H1 (cell line): ENCODE data around the gene ZIM2. TPM values are rescaled to one million over a fixed set of nuclear protein-coding genes. Genes with fewer than 3 reads are reported as not detected.

Experiments
- CTCF ChIA-PET: fragments of 300-600 bp; sonication (Branson Sonifier 250); formaldehyde crosslinking; loops from one replicate; lab custom pipeline; 2021; ENCODE audit not compliant: partially characterized antibody; lab: Charles Lee
- POLR2A ChIA-PET: fragments of 300-600 bp; sonication (Branson Sonifier 250); formaldehyde crosslinking; loops from one replicate; lab custom pipeline; 2021; ENCODE audit warnings: inconsistent platforms; ENCODE audit not compliant: partially characterized antibody; lab: Charles Lee
- DNase-seq, 2 experiments: peaks; one replicate each; pipeline versions ENCODE4 v3.0.0 to v3.0.0-alpha.2; 2010 to 2022; ENCODE audit warnings: low spot score in 2 of 2, low read depth in 1 of 2, mixed read lengths in 1 of 2
- FAIRE-seq: peaks from 2 replicates; lab custom pipeline; 2011; peaks lifted over from hg19 to GRCh38; lab: Jason Lieb, UNC
- H2AFZ ChIP-seq: 2 replicates; pipeline ENCODE4 v1.8.1; 2012; ENCODE audit warnings: low read length, inconsistent platforms
- H2AK5ac ChIP-seq: 2 replicates; pipeline ENCODE4 v1.6.1; 2013; ENCODE audit warnings: low read depth, low read length
- H2BK120ac ChIP-seq: replicated peaks from 2 replicates; pipeline ENCODE3; 2013; ENCODE audit warnings: low read depth, low read length, inconsistent platforms
- H2BK12ac ChIP-seq: 2 replicates; pipeline ENCODE4 v1.6.1; 2013; ENCODE audit warnings: low read depth, low read length
- H2BK15ac ChIP-seq: 2 replicates; pipeline ENCODE4 v1.6.1; 2013; ENCODE audit warnings: low read length
- H2BK20ac ChIP-seq: 2 replicates; pipeline ENCODE4 v1.6.1; 2013; ENCODE audit warnings: low read length
- H2BK5ac ChIP-seq: 2 replicates; pipeline ENCODE4 v1.6.1; 2013; ENCODE audit warnings: low read depth, low read length
- H3K14ac ChIP-seq: 2 replicates; pipeline ENCODE4 v1.6.1; 2013; ENCODE audit warnings: inconsistent platforms; ENCODE audit not compliant: insufficient read length
- H3K18ac ChIP-seq: 2 replicates; pipeline ENCODE4 v1.6.1; 2013; ENCODE audit warnings: low read length; ENCODE audit errors: extremely low read depth
- H3K23ac ChIP-seq: 2 replicates; pipeline ENCODE4 v1.6.1; 2013; ENCODE audit warnings: inconsistent platforms; ENCODE audit not compliant: insufficient read length
- H3K23me2 ChIP-seq: 2 replicates; pipeline ENCODE4 v1.6.1; 2013; ENCODE audit warnings: low read depth, low read length
- H3K27ac ChIP-seq: 2 replicates; pipeline ENCODE4 v1.6.1; 2011; ENCODE audit warnings: low read depth, low read length, inconsistent platforms
- H3K27me3 ChIP-seq, 4 experiments: replicated peaks in 1 of 4; 1 replicate in 1 of 4; 2 replicates in 3 of 4; pipeline versions ENCODE4 v1.6.1 to v1.8.1; 2011 to 2013; ENCODE audit warnings: low read length in 3 of 4, mild to moderate bottlenecking in 3 of 4, inconsistent platforms in 2 of 4, mixed read lengths in 2 of 4, moderate library complexity in 1 of 4; ENCODE audit not compliant: control insufficient read depth in 3 of 4, insufficient read depth in 3 of 4; ENCODE audit errors: extremely low read depth in 1 of 4
- H3K36me3 ChIP-seq, 4 experiments: 2 replicates each; pipeline versions ENCODE4 v1.6.1 to v1.8.1; 2011 to 2013; ENCODE audit warnings: mild to moderate bottlenecking in 4 of 4, low read length in 3 of 4, moderate library complexity in 2 of 4, control low read depth in 1 of 4, inconsistent platforms in 1 of 4; ENCODE audit not compliant: insufficient read depth in 4 of 4, control insufficient read depth in 2 of 4
- H3K4ac ChIP-seq: replicated peaks from 2 replicates; pipeline ENCODE3; 2013; ENCODE audit warnings: low read length, low read depth, mixed read lengths, inconsistent platforms; ENCODE audit not compliant: insufficient read length
- H3K4me1 ChIP-seq, 4 experiments: replicated peaks in 1 of 4; 1 replicate in 1 of 4; 2 replicates in 3 of 4; pipeline versions ENCODE4 v1.6.1 to v1.8.1; 2011 to 2013; ENCODE audit warnings: low read length in 3 of 4, inconsistent platforms in 2 of 4, mixed read lengths in 1 of 4; ENCODE audit not compliant: insufficient read depth in 4 of 4, control insufficient read depth in 3 of 4
- H3K4me2 ChIP-seq, 2 experiments: 2 replicates each; pipeline versions ENCODE4 v1.6.1 to v1.8.1; 2011 to 2013; ENCODE audit warnings: low read depth in 2 of 2, low read length in 2 of 2, control low read depth in 1 of 2, inconsistent platforms in 1 of 2, mild to moderate bottlenecking in 1 of 2; ENCODE audit not compliant: insufficient read depth in 1 of 2
- H3K4me3 ChIP-seq, 4 experiments: fragments of 200-600, 300-600 bp in 1 of 4; sonication (generic), shearing (Covaris generic), sonication (Bioruptor Twin) in 1 of 4; 2 replicates each; pipeline versions ENCODE4 v1.5.1 to v1.8.1; 2011 to 2016; ENCODE audit warnings: low read length in 4 of 4, low read depth in 3 of 4, control low read depth in 2 of 4, inconsistent platforms in 2 of 4, mild to moderate bottlenecking in 2 of 4, mixed read lengths in 1 of 4, moderate library complexity in 1 of 4; ENCODE audit not compliant: insufficient read depth in 2 of 4; ENCODE audit errors: extremely low read depth in 1 of 4
- H3K56ac ChIP-seq: replicated peaks from 2 replicates; pipeline ENCODE3; 2013; ENCODE audit warnings: low read depth, mild to moderate bottlenecking, mixed read lengths, low read length, inconsistent platforms; ENCODE audit not compliant: insufficient read length
- H3K79me1 ChIP-seq: 2 replicates; pipeline ENCODE4 v1.6.1; 2013; ENCODE audit warnings: low read depth, low read length, control low read depth
- H3K79me2 ChIP-seq, 2 experiments: 2 replicates each; pipeline versions ENCODE4 v1.6.1 to v1.8.1; 2012 to 2013; ENCODE audit warnings: low read length in 2 of 2, mild to moderate bottlenecking in 2 of 2, inconsistent platforms in 1 of 2; ENCODE audit not compliant: insufficient read depth in 2 of 2, control insufficient read depth in 1 of 2
- H3K9ac ChIP-seq, 4 experiments: replicated peaks in 1 of 4; 1 replicate in 1 of 4; 2 replicates in 3 of 4; pipeline versions ENCODE4 v1.6.1 to v1.8.1; 2011 to 2013; ENCODE audit warnings: low read depth in 3 of 4, low read length in 3 of 4, control low read depth in 2 of 4, mild to moderate bottlenecking in 2 of 4, moderate library complexity in 2 of 4, inconsistent platforms in 1 of 4; ENCODE audit errors: extremely low read depth in 1 of 4
- H3K9me3 ChIP-seq, 2 experiments: 2 replicates each; pipeline versions ENCODE4 v1.6.1 to v1.8.1; 2012 to 2013; ENCODE audit warnings: mild to moderate bottlenecking in 2 of 2, moderate library complexity in 2 of 2, control low read depth in 1 of 2, inconsistent platforms in 1 of 2, low read depth in 1 of 2, low read length in 1 of 2, mixed read lengths in 1 of 2; ENCODE audit not compliant: insufficient read depth in 2 of 2
- H4K20me1 ChIP-seq, 2 experiments: replicated peaks in 1 of 2; 2 replicates each; pipeline versions ENCODE3 to v1.8.1; 2011 to 2013; ENCODE audit warnings: inconsistent platforms in 2 of 2, low read length in 2 of 2, mild to moderate bottlenecking in 1 of 2; ENCODE audit not compliant: insufficient read depth in 2 of 2, control insufficient read depth in 1 of 2
- H4K5ac ChIP-seq: 2 replicates; pipeline ENCODE4 v1.6.1; 2013; ENCODE audit warnings: low read length, low read depth, mixed read lengths, inconsistent platforms; ENCODE audit not compliant: insufficient read length
- H4K8ac ChIP-seq: 2 replicates; pipeline ENCODE4 v1.8.0; 2013; ENCODE audit warnings: mild to moderate bottlenecking, moderate library complexity, low read length, inconsistent platforms; ENCODE audit not compliant: insufficient read depth; ENCODE audit errors: extremely low read depth
- H4K91ac ChIP-seq: replicated peaks from 2 replicates; pipeline ENCODE3; 2013; ENCODE audit warnings: low read length, mixed read lengths, inconsistent platforms; ENCODE audit not compliant: insufficient read length
- CBX5 ChIP-seq: fragments of 300-800, 300-1000 bp; sonication (generic); IDR thresholded peaks from 2 replicates; pipeline ENCODE4 v1.7.1; 2016; ENCODE audit warnings: antibody characterized with exemption, low read length, low read depth
- EGR1 ChIP-seq: IDR thresholded peaks from 2 replicates; pipeline ENCODE4 v1.6.1; 2011; ENCODE audit warnings: low read depth, low read length, borderline replicate concordance
- GTF2F1 ChIP-seq: IDR thresholded peaks from 2 replicates; pipeline ENCODE4 v1.6.1; 2012; ENCODE audit warnings: low read depth, low read length, improper control_type of control experiment, borderline replicate concordance
- JUND ChIP-seq: IDR thresholded peaks from 2 replicates; pipeline ENCODE4 v1.6.1; 2011; ENCODE audit warnings: mild to moderate bottlenecking, improper control_type of control experiment, low read length
- PHF8 ChIP-seq: fragments of 200-600 bp; sonication (generic); conservative IDR thresholded peaks from 2 replicates; pipeline ENCODE4 v1.7.1; 2012; ENCODE audit warnings: low read depth, mild to moderate bottlenecking, inconsistent platforms, low read length, moderate library complexity
- POLR2A ChIP-seq, 2 experiments: IDR thresholded peaks; 1 replicate in 1 of 2; 2 replicates in 1 of 2; pipeline ENCODE4 v1.6.1; 2011; ENCODE audit warnings: low read depth in 2 of 2, low read length in 2 of 2, mild to moderate bottlenecking in 2 of 2; ENCODE audit errors: control extremely low read depth in 1 of 2
- SP1 ChIP-seq: IDR thresholded peaks from 2 replicates; pipeline ENCODE4 v1.6.1; 2011; ENCODE audit warnings: low read depth, low read length
- SP4 ChIP-seq: IDR thresholded peaks from 2 replicates; pipeline ENCODE4 v1.6.1; 2012; ENCODE audit warnings: low read length, inconsistent platforms
- SUZ12 ChIP-seq: fragments of 200-600 bp; sonication (generic); IDR thresholded peaks from 2 replicates; pipeline ENCODE4 v1.6.1; 2012; ENCODE audit warnings: mild to moderate bottlenecking, inconsistent platforms, low read length, moderate library complexity, mixed read lengths
- TAF1 ChIP-seq: IDR thresholded peaks from 2 replicates; pipeline ENCODE4 v1.6.1; 2011; ENCODE audit warnings: mild to moderate bottlenecking, low read depth, low read length
- TAF7 ChIP-seq: optimal IDR thresholded peaks from 2 replicates; pipeline ENCODE3; 2011; ENCODE audit warnings: low read depth, mild to moderate bottlenecking, inconsistent platforms, low read length, moderate library complexity, borderline replicate concordance
- ZNF274 ChIP-seq: IDR thresholded peaks from 2 replicates; pipeline ENCODE4 v1.7.0; 2012; ENCODE audit warnings: low read length, borderline replicate concordance; ENCODE audit errors: extremely low read depth
- WGBS, 2 experiments: shearing (Covaris generic) in 1 of 2; methylation state at CpG; one replicate each; pipeline versions ENCODE4 v1.1.6 to v1.1.7; 2013 to 2015; ENCODE audit warnings: low lambda C conversion rate in 2 of 2, mixed read lengths in 2 of 2, inconsistent platforms in 1 of 2, low coverage in 1 of 2, missing lambda C conversion rate in 1 of 2; ENCODE audit not compliant: insufficient replicate concordance in 2 of 2, insufficient coverage in 1 of 2, insufficient read length in 1 of 2; ENCODE audit errors: extremely low coverage in 1 of 2, missing lambda C conversion rate in 1 of 2; 5-methylcytosine and 5-hydroxymethylcytosine counted together
- polyA plus RNA-seq, 7 experiments: library from polyadenylated mRNA; depleted of rRNA in 3 of 7; stranded (reverse) in 5 of 7; unstranded in 2 of 7; fragments of >200 nt in 5 of 7; fragments of 200-250 nt in 2 of 7; gene quantifications; 1 replicate in 5 of 7; 2 replicates in 1 of 7; 4 replicates in 1 of 7; pipeline versions ENCODE4 v1.2.1 to v1.2.3, GENCODE V29; 2011 to 2013; ENCODE audit warnings: missing spikeins in 2 of 7, mixed read lengths in 2 of 7
- total RNA-seq: library from RNA; stranded (reverse); fragmentation: NEBNext Ultra II Directional; extraction: Animal tissue kit (Norgen Biotek cat#: 25700); gene quantifications from 2 replicates; pipeline ENCODE4 v1.2.1, GENCODE V29; 2021
- TF ChIP-seq, protein P1 (sequence below), 3 experiments: IDR thresholded peaks; 1 replicate in 2 of 3; 2 replicates in 1 of 3; pipeline versions ENCODE4 v1.5.1 to v1.6.1; 2011; ENCODE audit warnings: low read length in 3 of 3, mild to moderate bottlenecking in 3 of 3, inconsistent platforms in 2 of 3, low read depth in 1 of 3, moderate library complexity in 1 of 3; ENCODE audit not compliant: insufficient read depth in 1 of 3; ENCODE audit errors: control extremely low read depth in 1 of 3

The ZIM2 gene
- total and polyA plus RNA-seq, 2 of the 8 experiments (the other 6 are each of a cell fraction or from before 2014, with no cell fraction given): not detected

DNA sequence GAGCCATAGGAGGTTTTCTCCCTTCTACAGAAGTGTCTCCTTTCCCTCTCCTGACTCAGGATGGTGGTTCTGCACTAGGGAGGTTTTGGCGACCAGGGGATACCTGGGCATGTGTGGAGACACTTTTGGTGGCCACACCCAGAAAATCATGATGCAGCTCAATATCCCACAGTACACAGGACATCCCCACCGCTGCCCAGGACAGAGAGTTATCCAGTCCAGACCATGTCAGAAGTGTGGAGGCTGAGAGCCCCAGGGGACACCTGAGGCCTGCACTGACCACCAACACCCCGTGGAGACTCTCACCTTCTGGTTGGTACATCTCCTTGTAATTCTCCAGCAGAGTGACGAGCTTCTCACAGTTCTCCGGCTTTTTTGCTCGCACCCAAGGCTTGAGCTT, 16.6 kb downstream of the ZIM2 start:
- no peak overlapping the region for H4K8ac ChIP-seq
- H2BK15ac ChIP-seq: no peak overlapping the region
- H3K4me2 ChIP-seq: no peak overlapping the region
- no peaks in the 10 kb centered on the region for H3K79me1 ChIP-seq
- H3K27me3 ChIP-seq: no peaks in the 10 kb centered on the region
- H3K9ac ChIP-seq: no peak overlapping the region
- no peak overlapping the region for H3K56ac ChIP-seq
- H4K5ac ChIP-seq: no peak overlapping the region
- no peak overlapping the region for H2BK5ac ChIP-seq
- DNase-seq: no peak
- H2BK120ac ChIP-seq: no peak overlapping the region
- no peaks in the 10 kb centered on the region for H4K20me1 ChIP-seq
- H3K23ac ChIP-seq: no peak overlapping the region
- no peak overlapping the region for H3K18ac ChIP-seq
- no peak overlapping the region for H3K14ac ChIP-seq
- H3K4ac ChIP-seq: no peak overlapping the region
- H2BK20ac ChIP-seq: no peak overlapping the region
- no peak overlapping the region for H3K27ac ChIP-seq
- CTCF ChIA-PET: interaction anchor here (1.0 kb wide), 1 partner anchor 11 kb away, joined by 3 read pairs; no protein-coding TSS in a partner anchor
- 67% methylated on average over 6 of the region's 6 CpGs; no CpG with 5 or more reads in 1 of the 2 experiments for WGBS, 2 experiments
- H2AK5ac ChIP-seq: no peak overlapping the region
- FAIRE-seq: no peak
- H3K4me3 ChIP-seq: no peak overlapping the region
- H2AFZ ChIP-seq: no peak overlapping the region
- POLR2A ChIA-PET: no interaction called here
- no peak overlapping the region for H2BK12ac ChIP-seq
- H3K23me2 ChIP-seq: no peaks in the 10 kb centered on the region
- no peaks in the 10 kb centered on the region for H3K79me2 ChIP-seq
- no peaks in the 10 kb centered on the region; a peak in 1 of 8 replicates for H3K36me3 ChIP-seq
- no peak overlapping the region for H4K91ac ChIP-seq
- H3K9me3 ChIP-seq: peaks cover 85% of the 10 kb centered on the region in 2 experiments
- H3K4me1 ChIP-seq: no peaks in the 10 kb centered on the region
- TF ChIP-seq SUZ12 (no peak), TAF7 (no peak), CBX5 (no peak), TAF1 (no peak), SP4 (no peak), GTF2F1 (no peak), JUND (no peak), ZNF274 (no peak), PHF8 (no peak), POLR2A (IDR thresholded peaks at IDR 0.05; ENCODE audit: control extremely low read depth in 1 of 2, low read depth in 2 of 2, low read length in 2 of 2) (no peak), SP1 (no peak), EGR1 (no peak)
- TF ChIP-seq, protein P1, sequence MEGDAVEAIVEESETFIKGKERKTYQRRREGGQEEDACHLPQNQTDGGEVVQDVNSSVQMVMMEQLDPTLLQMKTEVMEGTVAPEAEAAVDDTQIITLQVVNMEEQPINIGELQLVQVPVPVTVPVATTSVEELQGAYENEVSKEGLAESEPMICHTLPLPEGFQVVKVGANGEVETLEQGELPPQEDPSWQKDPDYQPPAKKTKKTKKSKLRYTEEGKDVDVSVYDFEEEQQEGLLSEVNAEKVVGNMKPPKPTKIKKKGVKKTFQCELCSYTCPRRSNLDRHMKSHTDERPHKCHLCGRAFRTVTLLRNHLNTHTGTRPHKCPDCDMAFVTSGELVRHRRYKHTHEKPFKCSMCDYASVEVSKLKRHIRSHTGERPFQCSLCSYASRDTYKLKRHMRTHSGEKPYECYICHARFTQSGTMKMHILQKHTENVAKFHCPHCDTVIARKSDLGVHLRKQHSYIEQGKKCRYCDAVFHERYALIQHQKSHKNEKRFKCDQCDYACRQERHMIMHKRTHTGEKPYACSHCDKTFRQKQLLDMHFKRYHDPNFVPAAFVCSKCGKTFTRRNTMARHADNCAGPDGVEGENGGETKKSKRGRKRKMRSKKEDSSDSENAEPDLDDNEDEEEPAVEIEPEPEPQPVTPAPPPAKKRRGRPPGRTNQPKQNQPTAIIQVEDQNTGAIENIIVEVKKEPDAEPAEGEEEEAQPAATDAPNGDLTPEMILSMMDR (IDR thresholded peaks at IDR 0.05; ENCODE audit: control extremely low read depth in 1 of 3, insufficient read depth in 1 of 3, low read depth in 1 of 3, low read length in 3 of 3): no peak
